G401 (cell line): ENCODE data around the gene CDY1B. TPM values are rescaled to one million over a fixed set of nuclear protein-coding genes. Genes with fewer than 3 reads are reported as not detected.
"Not testable (repeated sequence)": the region's sequence is repeated elsewhere in the genome, so short reads cannot be mapped to it uniquely, and the experiment has no call there.

Experiments used
- DNase-seq: peaks from one replicate; pipeline ENCODE4 v3.0.0-alpha.2; 2015; ENCODE audit warnings: low spot score
- in situ Hi-C: cut with HindIII; loops from 2 replicates; pipeline ENCODE4 v1.10.0; 2016; ENCODE audit warnings: low sequenced_read_pairs, mixed read lengths
- total RNA-seq: library from RNA; depleted of rRNA; stranded (reverse); fragments of >200 nt; shearing (Covaris generic); gene quantifications from 2 replicates; pipeline ENCODE4 v1.2.3, GENCODE V29; 2014; rRNA removed

Gene CDY1B
- not detected in 2 replicates for total RNA-seq

- DNase-seq, in situ Hi-C loops: not testable (repeated sequence)
These were observed at the start of gene CDY1B for GRCh38 chrY:24047919-24048318. TSS of gene CDY1B (minus strand) at chrY:24048019. CDS start at chrY:24047688, 331 bp downstream.

GRCh38 chrY:24049525-24049924, 1.7 kb upstream of the CDY1B start:
- in situ Hi-C loops, DNase-seq: not testable (repeated sequence)

DNA sequence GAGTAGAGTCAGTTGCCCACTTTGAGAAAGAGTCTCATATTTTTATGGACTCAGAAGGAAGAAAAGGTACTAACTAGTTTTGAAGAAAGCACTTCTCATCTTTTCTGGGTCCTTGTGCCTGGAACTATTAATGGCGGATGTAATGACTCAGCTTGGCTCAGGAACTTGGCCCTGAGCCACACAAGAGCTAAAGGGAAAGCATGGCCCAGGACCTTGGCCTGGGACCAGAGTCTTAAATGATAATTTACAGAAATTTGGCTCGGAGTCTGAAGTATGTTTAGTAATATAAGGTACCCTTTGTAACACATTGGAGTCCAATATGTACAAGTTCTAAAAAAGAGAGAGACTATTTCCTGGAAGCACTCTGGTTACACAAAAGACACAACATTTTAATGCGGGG, 4.6 kb downstream of the CDY1B start:
- DNase-seq, in situ Hi-C loops: not testable (repeated sequence)

GRCh38 chrY:24039008-24039718, 8.7 kb downstream of the CDY1B start:
- in situ Hi-C loops, DNase-seq: not testable (repeated sequence)

GRCh38 chrY:24026212-24027103, 21.4 kb downstream of the CDY1B start:
- DNase-seq, in situ Hi-C loops: not testable (repeated sequence)
